Osteoblast (primary cell): ENCODE data around the gene BPIFB1. TPM values are rescaled to one million over a fixed set of nuclear protein-coding genes. Genes with fewer than 3 reads are reported as not detected.
A peak's percentile ranks its signal among the peaks of the same experiment; 100 is the strongest.

Experiments
- DNase-seq: peaks from one replicate; pipeline ENCODE4 v3.0.0; 2011; ENCODE audit warnings: low spot score, mixed read lengths; ENCODE audit not compliant: insufficient read length; ENCODE audit errors: missing footprints
- H2AFZ ChIP-seq: 2 replicates; pipeline ENCODE4 v1.6.0; 2011; ENCODE audit warnings: mild to moderate bottlenecking, low read length
- H3K27ac ChIP-seq: 2 replicates; pipeline ENCODE4 v1.5.1; 2011; ENCODE audit warnings: mild to moderate bottlenecking, low read depth, low read length, moderate library complexity
- H3K27me3 ChIP-seq: 2 replicates; pipeline ENCODE4 v1.6.0; 2012; ENCODE audit warnings: mild to moderate bottlenecking, control low read depth, inconsistent platforms, low read length, moderate library complexity; ENCODE audit not compliant: insufficient read depth
- H3K36me3 ChIP-seq: 2 replicates; pipeline ENCODE4 v1.5.1; 2011; ENCODE audit warnings: mild to moderate bottlenecking, low read length, control low read depth, moderate library complexity; ENCODE audit not compliant: insufficient read depth
- H3K4me1 ChIP-seq: 2 replicates; pipeline ENCODE4 v1.5.1; 2011; ENCODE audit warnings: mild to moderate bottlenecking, low read length, control low read depth, moderate library complexity; ENCODE audit not compliant: insufficient read depth
- H3K4me2 ChIP-seq: 2 replicates; pipeline ENCODE4 v1.6.0; 2011; ENCODE audit warnings: mild to moderate bottlenecking, low read length; ENCODE audit not compliant: insufficient read depth
- H3K4me3 ChIP-seq: fragments of 200-600 bp; sonication (generic); 3 replicates; pipeline ENCODE4 v1.5.1; 2012; ENCODE audit warnings: mild to moderate bottlenecking, low read length, inconsistent platforms; ENCODE audit not compliant: insufficient read depth
- H3K79me2 ChIP-seq: 2 replicates; pipeline ENCODE4 v1.6.0; 2012; ENCODE audit warnings: mild to moderate bottlenecking, low read length, control low read depth, inconsistent platforms; ENCODE audit not compliant: insufficient read depth
- H3K9me3 ChIP-seq: 2 replicates; pipeline ENCODE4 v1.5.1; 2011; ENCODE audit warnings: low read depth, low read length, control low read depth
- H4K20me1 ChIP-seq: 2 replicates; pipeline ENCODE4 v1.6.0; 2012; ENCODE audit warnings: mild to moderate bottlenecking, low read length, control low read depth; ENCODE audit not compliant: insufficient read depth
- CTCF ChIP-seq: IDR thresholded peaks from 2 replicates; pipeline ENCODE4 v1.5.1; 2011; ENCODE audit warnings: mild to moderate bottlenecking, low read depth, low read length, moderate library complexity; ENCODE audit errors: extremely low read depth
- total RNA-seq: library from RNA; depleted of rRNA; stranded (reverse); fragments of >200 nt; gene quantifications from 2 replicates; pipeline ENCODE4 v1.2.3, GENCODE V29; 2012

BPIFB1 gene
- total RNA-seq, 1 donor = not detected

GRCh38 chr20:33242319-33243100 is 40.5 kb upstream of the BPIFB1 start:
- Histone ChIP-seq H4K20me1 (no peaks in the 10 kb centered on the region), H3K27ac (no peak overlapping the region), H3K36me3 (no peaks in the 10 kb centered on the region), H3K9me3 (no peaks in the 10 kb centered on the region), H3K4me1 (no peaks in the 10 kb centered on the region), H3K4me2 (no peak overlapping the region), H3K4me3 (no peak overlapping the region), H2AFZ (no peak overlapping the region), H3K27me3 (no peaks in the 10 kb centered on the region), H3K79me2 (no peaks in the 10 kb centered on the region)
- no peak for TF ChIP-seq CTCF
- DNase-seq = peak; percentile 49

GRCh38 chr20:33246077-33246476 is 36.9 kb upstream of the BPIFB1 start:
- no peaks in the 10 kb centered on the region for H3K4me1 ChIP-seq
- H3K4me2 ChIP-seq = no peak overlapping the region
- no peaks in the 10 kb centered on the region for H3K27me3 ChIP-seq
- H3K36me3 ChIP-seq = no peaks in the 10 kb centered on the region
- DNase-seq = no peak
- no peak for TF ChIP-seq CTCF
- H3K27ac ChIP-seq = no peak overlapping the region
- H3K79me2 ChIP-seq = no peaks in the 10 kb centered on the region
- H3K9me3 ChIP-seq = no peaks in the 10 kb centered on the region
- H3K4me3 ChIP-seq = no peak overlapping the region
- H2AFZ ChIP-seq = no peak overlapping the region
- H4K20me1 ChIP-seq = no peaks in the 10 kb centered on the region

GRCh38 chr20:33249456-33249855 is 33.6 kb upstream of the BPIFB1 start:
- DNase-seq = no peak
- Histone ChIP-seq H3K4me3 (no peak overlapping the region), H4K20me1 (no peaks in the 10 kb centered on the region), H3K4me2 (no peak overlapping the region), H3K36me3 (no peaks in the 10 kb centered on the region), H3K27ac (no peak overlapping the region), H3K9me3 (no peaks in the 10 kb centered on the region), H3K79me2 (no peaks in the 10 kb centered on the region), H2AFZ (no peak overlapping the region), H3K4me1 (no peaks in the 10 kb centered on the region), H3K27me3 (no peaks in the 10 kb centered on the region)
- TF ChIP-seq CTCF = no peak

- no peaks in the 10 kb centered on the region for H4K20me1 ChIP-seq
- no peak for DNase-seq
- TF ChIP-seq CTCF = no peak
Measured at GRCh38 chr20:33250666-33251065, 32.3 kb upstream of the BPIFB1 start.

More at GRCh38 chr20:33250666-33251065, 32.3 kb upstream of the BPIFB1 start:
- H3K4me1 ChIP-seq = no peaks in the 10 kb centered on the region
- no peaks in the 10 kb centered on the region for H3K79me2 ChIP-seq
- H3K4me2 ChIP-seq = no peak overlapping the region
- H3K9me3 ChIP-seq = no peaks in the 10 kb centered on the region
- no peak overlapping the region for H2AFZ ChIP-seq
- no peaks in the 10 kb centered on the region for H3K36me3 ChIP-seq
- H3K27me3 ChIP-seq = no peaks in the 10 kb centered on the region
- no peak overlapping the region for H3K27ac ChIP-seq
- H3K4me3 ChIP-seq = no peak overlapping the region
